Hepatocyte (in vitro differentiated cells): ENCODE results near the gene GNAO1.

Experiments used
- CTCF ChIP-seq: fragments of 200-600 bp; sonication (generic); IDR thresholded peaks from 2 replicates; pipeline ENCODE4 v1.5.1; 2016; ENCODE audit warnings: antibody characterized with exemption, mild to moderate bottlenecking; ENCODE audit not compliant: poor library complexity
- EZH2 ChIP-seq: fragments of 200-600 bp; sonication (generic); IDR thresholded peaks from 2 replicates; pipeline ENCODE4 v1.6.1; 2016; ENCODE audit warnings: antibody characterized with exemption, mild to moderate bottlenecking, borderline replicate concordance

- TF ChIP-seq CTCF (no peak), EZH2 (no peak)
Measured at GRCh38 chr16:56257239-56257638, 66.0 kb downstream of the GNAO1 start.
